Measurements from ENCODE around the gene SFXN5.

SFXN5 gene

DNA sequence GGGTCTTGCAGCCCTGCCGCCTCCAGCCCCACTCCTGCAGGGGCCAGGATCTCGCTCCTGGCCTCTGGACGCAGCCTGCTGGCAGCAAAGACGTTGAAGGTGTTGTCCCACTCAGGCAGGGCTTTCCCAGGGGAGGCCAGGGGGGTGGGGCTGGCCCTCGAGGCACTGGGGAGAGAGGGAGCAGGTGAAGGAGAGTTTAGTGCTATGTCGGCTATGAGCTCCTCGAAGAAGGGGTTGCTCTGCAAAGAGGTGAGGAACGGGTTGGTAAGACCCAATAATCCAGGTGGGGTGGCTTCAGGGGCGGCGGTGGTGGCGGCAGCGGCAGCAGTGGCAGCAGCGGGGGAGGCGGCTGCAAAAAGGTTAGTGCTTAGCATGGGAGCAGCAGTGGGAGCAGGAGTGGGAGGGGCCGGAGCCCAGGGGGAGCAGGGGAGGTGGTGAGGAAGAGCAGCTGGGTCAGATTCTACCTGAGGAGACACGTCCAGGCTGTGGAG lies 9.7 kb upstream of the SFXN5 start:
- Histone ChIP-seq H3K4me1 (ENCODE audit: low read depth, poor library complexity, severe bottlenecking) (no peaks in the 10 kb centered on the region), H4K20me1 (ENCODE audit: insufficient read depth) (no peaks in the 10 kb centered on the region), H3K36me3 (ENCODE audit: insufficient read depth) (no peaks in the 10 kb centered on the region), H3K27ac (no peak overlapping the region), H3K27me3 (ENCODE audit: insufficient read depth, low read depth) (no peaks in the 10 kb centered on the region), H3K79me2 (ENCODE audit: insufficient read depth, low read depth) (no peaks in the 10 kb centered on the region), H3K4me3 (IDR thresholded peaks at IDR 0.05; ENCODE audit: insufficient read depth, low read depth, low read length) (no peak overlapping the region), H3K9ac (no peak overlapping the region), H3K4me2 (no peak overlapping the region), H2AFZ (ENCODE audit: low read depth) (no peak overlapping the region)
- TF ChIP-seq, protein P1, sequence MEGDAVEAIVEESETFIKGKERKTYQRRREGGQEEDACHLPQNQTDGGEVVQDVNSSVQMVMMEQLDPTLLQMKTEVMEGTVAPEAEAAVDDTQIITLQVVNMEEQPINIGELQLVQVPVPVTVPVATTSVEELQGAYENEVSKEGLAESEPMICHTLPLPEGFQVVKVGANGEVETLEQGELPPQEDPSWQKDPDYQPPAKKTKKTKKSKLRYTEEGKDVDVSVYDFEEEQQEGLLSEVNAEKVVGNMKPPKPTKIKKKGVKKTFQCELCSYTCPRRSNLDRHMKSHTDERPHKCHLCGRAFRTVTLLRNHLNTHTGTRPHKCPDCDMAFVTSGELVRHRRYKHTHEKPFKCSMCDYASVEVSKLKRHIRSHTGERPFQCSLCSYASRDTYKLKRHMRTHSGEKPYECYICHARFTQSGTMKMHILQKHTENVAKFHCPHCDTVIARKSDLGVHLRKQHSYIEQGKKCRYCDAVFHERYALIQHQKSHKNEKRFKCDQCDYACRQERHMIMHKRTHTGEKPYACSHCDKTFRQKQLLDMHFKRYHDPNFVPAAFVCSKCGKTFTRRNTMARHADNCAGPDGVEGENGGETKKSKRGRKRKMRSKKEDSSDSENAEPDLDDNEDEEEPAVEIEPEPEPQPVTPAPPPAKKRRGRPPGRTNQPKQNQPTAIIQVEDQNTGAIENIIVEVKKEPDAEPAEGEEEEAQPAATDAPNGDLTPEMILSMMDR (conservative IDR thresholded peaks at IDR 0.05; ENCODE audit: low read depth, low read length), result no peak

DNA sequence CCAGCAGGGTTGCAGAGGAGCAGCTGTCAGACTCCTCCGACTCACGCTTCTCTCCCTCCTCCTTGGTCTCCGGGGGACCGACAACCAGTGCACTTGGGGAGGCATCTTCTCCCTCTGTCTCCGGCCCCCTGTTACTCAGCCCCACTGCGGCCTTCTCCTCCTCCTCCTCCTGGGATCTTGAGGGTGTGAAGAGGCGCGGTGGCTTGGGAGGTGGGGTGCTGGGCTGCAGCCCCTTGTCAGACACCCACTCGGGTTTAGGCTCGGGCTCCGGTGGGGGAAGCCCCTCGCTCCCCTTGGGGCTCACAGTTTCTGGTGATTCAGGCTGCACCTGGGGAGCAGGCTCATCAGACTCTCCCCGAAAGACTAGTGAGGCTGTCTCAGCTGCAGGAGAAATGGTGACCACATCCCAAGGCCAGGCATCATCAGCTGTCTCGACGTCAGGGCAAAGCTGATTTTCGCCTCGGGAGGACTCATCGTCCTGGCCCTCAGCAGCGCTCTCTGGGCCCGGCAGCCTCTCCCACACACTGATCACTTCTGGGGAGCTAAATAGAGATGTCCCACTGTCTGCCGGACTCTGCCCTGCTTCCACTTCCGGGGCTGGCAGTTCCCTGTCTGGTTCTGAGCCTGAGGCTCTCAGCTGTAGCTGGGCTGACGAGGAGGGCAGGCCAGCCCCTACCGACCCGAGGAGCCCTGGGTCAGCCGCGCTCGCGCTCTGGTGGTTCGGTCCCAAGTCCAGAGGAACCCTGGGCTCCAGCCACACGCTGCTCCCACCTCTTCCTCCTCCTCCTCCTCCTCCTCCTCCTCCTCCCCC lies 9.0 kb upstream of the SFXN5 start:
- H4K20me1 ChIP-seq (ENCODE audit: insufficient read depth), result no peaks in the 10 kb centered on the region
- no peaks in the 10 kb centered on the region for H3K4me1 ChIP-seq (ENCODE audit: low read depth, poor library complexity, severe bottlenecking)
- H3K4me3 ChIP-seq (IDR thresholded peaks at IDR 0.05; ENCODE audit: insufficient read depth, low read depth, low read length), result no peak overlapping the region
- no peak overlapping the region for H2AFZ ChIP-seq (ENCODE audit: low read depth)
- H3K9ac ChIP-seq, result no peak overlapping the region
- no peaks in the 10 kb centered on the region for H3K36me3 ChIP-seq (ENCODE audit: insufficient read depth)
- no peak overlapping the region for H3K27ac ChIP-seq
- H3K79me2 ChIP-seq (ENCODE audit: insufficient read depth, low read depth), result no peaks in the 10 kb centered on the region
- TF ChIP-seq, protein P1 (conservative IDR thresholded peaks at IDR 0.05; ENCODE audit: low read depth, low read length), result no peak
- no peaks in the 10 kb centered on the region for H3K27me3 ChIP-seq (ENCODE audit: insufficient read depth, low read depth)
- H3K4me2 ChIP-seq, result no peak overlapping the region

DNA sequence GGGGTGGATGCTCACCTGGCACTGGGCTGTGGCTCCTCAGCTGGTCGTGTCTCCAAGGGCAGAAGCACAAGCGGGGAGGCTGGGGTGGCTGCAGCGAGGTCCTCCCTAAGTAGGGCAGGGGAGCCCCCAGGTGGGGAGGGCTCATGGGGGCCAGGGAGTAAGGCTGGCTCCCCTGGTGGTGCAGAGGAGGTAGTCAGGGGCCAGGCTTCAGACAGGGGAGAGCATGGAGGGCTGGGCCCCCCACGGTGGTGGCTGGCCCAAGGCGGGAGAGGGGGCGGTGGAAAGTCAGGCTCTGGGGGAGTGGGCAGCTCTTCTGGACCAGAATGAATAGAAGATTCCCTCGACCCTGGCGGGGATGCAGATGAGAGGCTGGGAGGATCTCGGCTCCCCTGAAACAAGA lies 8.1 kb upstream of the SFXN5 start:
- H3K4me3 ChIP-seq (IDR thresholded peaks at IDR 0.05; ENCODE audit: insufficient read depth, low read depth, low read length), result no peak overlapping the region
- H2AFZ ChIP-seq (ENCODE audit: low read depth), result no peak overlapping the region
- TF ChIP-seq, protein P1 (conservative IDR thresholded peaks at IDR 0.05; ENCODE audit: low read depth, low read length), result no peak
- no peaks in the 10 kb centered on the region for H4K20me1 ChIP-seq (ENCODE audit: insufficient read depth)
- no peak overlapping the region for H3K27ac ChIP-seq
- no peak overlapping the region for H3K9ac ChIP-seq
- H3K4me2 ChIP-seq, result no peak overlapping the region
- no peaks in the 10 kb centered on the region for H3K4me1 ChIP-seq (ENCODE audit: low read depth, poor library complexity, severe bottlenecking)
- no peaks in the 10 kb centered on the region for H3K36me3 ChIP-seq (ENCODE audit: insufficient read depth)
- no peaks in the 10 kb centered on the region for H3K79me2 ChIP-seq (ENCODE audit: insufficient read depth, low read depth)
- H3K27me3 ChIP-seq (ENCODE audit: insufficient read depth, low read depth), result no peaks in the 10 kb centered on the region

DNA sequence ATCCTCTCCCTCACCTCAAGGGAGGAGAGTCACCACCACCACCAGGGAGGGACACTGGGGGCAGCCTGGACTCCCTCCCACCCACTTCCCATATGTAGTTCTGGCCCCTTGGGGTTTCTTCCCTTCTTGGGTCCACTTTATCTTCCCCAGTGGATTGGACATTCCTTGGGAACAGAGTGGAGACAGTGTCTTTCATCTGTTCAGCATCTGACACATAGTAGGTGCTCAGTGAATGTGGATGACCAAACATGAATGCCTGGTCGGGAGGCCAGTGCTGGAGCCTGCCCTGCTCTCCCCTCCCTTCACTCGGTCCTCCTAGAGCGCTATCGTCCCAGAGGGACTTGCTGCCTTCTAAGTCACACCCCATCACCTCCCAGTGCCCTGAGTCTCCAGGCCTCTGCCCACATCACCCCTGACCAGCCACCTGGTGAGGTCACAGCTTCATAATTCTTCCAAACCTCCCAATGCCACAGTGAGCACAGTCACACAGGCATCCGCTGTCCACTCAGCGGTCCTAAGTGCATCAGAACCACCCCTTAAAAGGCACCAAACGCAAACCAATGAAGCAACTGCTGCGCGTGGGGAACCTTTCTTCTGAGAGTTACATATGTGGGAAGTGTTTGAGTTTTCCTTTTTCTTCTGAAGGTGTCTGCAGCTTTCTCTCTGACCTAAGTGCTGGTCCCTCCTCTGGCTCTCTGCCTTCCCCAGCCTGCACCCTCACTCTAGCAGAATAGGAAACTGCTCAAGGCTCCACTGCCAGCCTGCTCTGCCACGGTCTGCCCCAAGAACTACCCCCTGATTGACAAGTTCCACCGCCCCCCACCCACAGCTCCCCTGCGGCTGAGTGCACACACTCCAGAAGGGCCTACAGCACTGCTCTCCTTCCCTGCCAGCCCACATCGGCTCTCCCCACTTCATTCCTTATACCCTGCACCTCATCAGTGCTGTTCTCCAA lies 7.2 kb upstream of the SFXN5 start:
- TF ChIP-seq, protein P1 (conservative IDR thresholded peaks at IDR 0.05; ENCODE audit: low read depth, low read length), result no peak
- no peaks in the 10 kb centered on the region for H3K36me3 ChIP-seq (ENCODE audit: insufficient read depth)
- H3K27ac ChIP-seq, result no peak overlapping the region
- H3K4me2 ChIP-seq, result no peak overlapping the region
- H3K27me3 ChIP-seq (ENCODE audit: insufficient read depth, low read depth), result no peaks in the 10 kb centered on the region
- H3K4me1 ChIP-seq (ENCODE audit: low read depth, poor library complexity, severe bottlenecking), result no peaks in the 10 kb centered on the region
- H4K20me1 ChIP-seq (ENCODE audit: insufficient read depth), result no peaks in the 10 kb centered on the region
- no peaks in the 10 kb centered on the region for H3K79me2 ChIP-seq (ENCODE audit: insufficient read depth, low read depth)
- no peak overlapping the region for H2AFZ ChIP-seq (ENCODE audit: low read depth)
- H3K4me3 ChIP-seq (IDR thresholded peaks at IDR 0.05; ENCODE audit: insufficient read depth, low read depth, low read length), result no peak overlapping the region
- no peak overlapping the region for H3K9ac ChIP-seq

Data from KMS-11 (cell line).